Endodermal cell (in vitro differentiated cells): ENCODE results near the gene CPED1. TPM values are rescaled to one million over a fixed set of nuclear protein-coding genes. Genes with fewer than 3 reads are reported as not detected.

ENCODE experiments used
- DNase-seq: peaks from one replicate; pipeline ENCODE4 v3.0.0-alpha.2; 2017
- H3K27ac ChIP-seq: 2 replicates; pipeline ENCODE4 v1.5.1; 2013; ENCODE audit warnings: mild to moderate bottlenecking, low read depth, low read length, moderate library complexity
- H3K27me3 ChIP-seq: 2 replicates; pipeline ENCODE4 v1.6.1; 2013; ENCODE audit warnings: mild to moderate bottlenecking, low read length, moderate library complexity; ENCODE audit not compliant: insufficient read depth, control insufficient read depth, poor library complexity, severe bottlenecking
- H3K36me3 ChIP-seq: 2 replicates; pipeline ENCODE4 v1.7.0; 2013; ENCODE audit warnings: mild to moderate bottlenecking, low read length, moderate library complexity; ENCODE audit not compliant: control insufficient read depth, insufficient read depth
- H3K4me1 ChIP-seq: one replicate; pipeline ENCODE4 v1.7.0; 2013; ENCODE audit warnings: low read length; ENCODE audit not compliant: control insufficient read depth, insufficient read depth
- H3K4me3 ChIP-seq: 2 replicates; pipeline ENCODE4 v1.5.1; 2013; ENCODE audit warnings: mild to moderate bottlenecking, low read length, moderate library complexity
- H3K9ac ChIP-seq: 2 replicates; pipeline ENCODE4 v1.6.1; 2013; ENCODE audit warnings: mild to moderate bottlenecking, low read length, moderate library complexity; ENCODE audit not compliant: poor library complexity, severe bottlenecking; ENCODE audit errors: extremely low read depth
- H3K9me3 ChIP-seq: 2 replicates; pipeline ENCODE4 v1.6.1; 2013; ENCODE audit warnings: mild to moderate bottlenecking, low read length, moderate library complexity; ENCODE audit not compliant: control insufficient read depth
- H3K27ac Mint-ChIP-seq: 2 replicates; pipeline ENCODE4 v1.8.0; 2020; ENCODE audit warnings: mixed read lengths
- H3K27me3 Mint-ChIP-seq: 2 replicates; pipeline ENCODE4 v1.8.0; 2021; ENCODE audit warnings: mild to moderate bottlenecking, mixed read lengths; ENCODE audit not compliant: insufficient read depth
- H3K36me3 Mint-ChIP-seq: 2 replicates; pipeline ENCODE4 v1.8.0; 2020; ENCODE audit warnings: low read depth, mixed read lengths
- H3K4me1 Mint-ChIP-seq: 2 replicates; pipeline ENCODE4 v1.8.0; 2020; ENCODE audit warnings: mixed read lengths
- H3K4me3 Mint-ChIP-seq: 2 replicates; pipeline ENCODE4 v1.8.0; 2020; ENCODE audit warnings: mild to moderate bottlenecking, moderate library complexity, mixed read lengths
- H3K9me3 Mint-ChIP-seq: 2 replicates; pipeline ENCODE4 v1.8.0; 2020; ENCODE audit warnings: mild to moderate bottlenecking, mixed read lengths
- WGBS, 2 experiments: methylation state at CpG; one replicate each; pipeline versions ENCODE4 v1.1.5 to v1.1.7; 2013; ENCODE audit warnings: missing lambda C conversion rate in 2 of 2, mixed read lengths in 1 of 2; ENCODE audit not compliant: insufficient coverage in 1 of 2, insufficient read length in 1 of 2; 5-methylcytosine and 5-hydroxymethylcytosine counted together
- total RNA-seq, 2 donors: library from RNA; stranded (reverse); fragmentation: NEBNext Ultra II Directional in 1 of 2; extraction: Animal tissue kit (Norgen Biotek cat#: 25700) in 1 of 2; gene quantifications; 2 replicates in 1 of 2; 3 replicates in 1 of 2; pipeline ENCODE4 v1.2.1, GENCODE V29; 2021
- TF ChIP-seq, protein P1 (sequence below): fragments of 200-600 bp; sonication (generic); conservative IDR thresholded peaks from 2 replicates; pipeline ENCODE4 v1.5.0; 2021; ENCODE audit warnings: antibody characterized with exemption, mild to moderate bottlenecking

Gene CPED1
- total RNA-seq, 2 donors from 2014 or later: 1.1 TPM; not detected in 1

DNA sequence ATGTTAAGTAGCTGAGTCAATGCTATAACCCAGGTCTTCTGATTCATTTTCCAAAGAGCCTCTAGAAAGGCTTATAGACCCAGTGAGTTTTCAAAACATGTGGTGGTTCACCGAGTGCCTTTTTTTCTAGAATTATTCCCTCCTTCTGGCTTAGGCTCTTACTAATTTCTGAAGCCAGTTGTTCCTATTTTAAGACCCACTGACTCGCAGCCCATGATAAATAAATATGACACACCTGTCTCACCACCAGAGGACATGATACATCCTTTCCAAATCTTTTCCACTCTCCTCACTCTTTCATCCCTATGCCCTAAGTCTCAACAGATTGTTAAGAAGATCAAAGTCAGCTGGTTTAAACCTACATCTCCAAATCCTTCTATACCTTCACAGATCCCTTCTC lies 214.3 kb downstream of the CPED1 start:
- no peak overlapping the region for H3K4me3 Mint-ChIP-seq
- no peaks in the 10 kb centered on the region for H3K9me3 Mint-ChIP-seq
- WGBS, 2 experiments: 85 to 100% methylated on average over 2 of the region's 2 CpGs

DNA sequence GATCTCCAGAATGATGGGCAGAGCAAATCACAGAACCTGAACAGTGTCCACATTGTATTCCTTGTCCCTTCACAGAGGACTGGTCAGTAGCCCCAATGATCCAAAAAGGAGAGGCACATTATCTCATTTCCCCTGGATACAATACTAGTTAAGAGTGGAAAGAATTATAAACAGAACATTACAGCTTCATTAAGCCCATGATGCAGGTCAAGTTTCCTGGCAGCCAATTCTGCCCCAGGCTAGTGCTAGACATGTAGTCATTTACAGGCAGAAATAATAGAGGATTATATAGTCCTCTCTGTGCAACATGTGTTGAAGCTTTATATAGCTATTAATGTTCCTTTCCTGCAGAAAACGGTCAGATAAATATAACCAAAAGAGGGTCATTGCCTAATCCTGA lies 216.0 kb downstream of the CPED1 start:
- Histone ChIP-seq H3K4me1 (no peaks in the 10 kb centered on the region), H3K9ac (no peak overlapping the region), H3K27ac (no peak overlapping the region), H3K4me3 (no peak overlapping the region), H3K36me3 (no peaks in the 10 kb centered on the region), H3K27me3 (no peaks in the 10 kb centered on the region), H3K9me3 (no peaks in the 10 kb centered on the region)
- H3K9me3 Mint-ChIP-seq: no peaks in the 10 kb centered on the region
- DNase-seq: no peak
- no peak overlapping the region for H3K27ac Mint-ChIP-seq
- no peaks in the 10 kb centered on the region for H3K4me1 Mint-ChIP-seq
- H3K36me3 Mint-ChIP-seq: no peaks in the 10 kb centered on the region
- peaks cover 1% of the 10 kb centered on the region for H3K27me3 Mint-ChIP-seq
- no peak overlapping the region for H3K4me3 Mint-ChIP-seq
- TF ChIP-seq, protein P1, sequence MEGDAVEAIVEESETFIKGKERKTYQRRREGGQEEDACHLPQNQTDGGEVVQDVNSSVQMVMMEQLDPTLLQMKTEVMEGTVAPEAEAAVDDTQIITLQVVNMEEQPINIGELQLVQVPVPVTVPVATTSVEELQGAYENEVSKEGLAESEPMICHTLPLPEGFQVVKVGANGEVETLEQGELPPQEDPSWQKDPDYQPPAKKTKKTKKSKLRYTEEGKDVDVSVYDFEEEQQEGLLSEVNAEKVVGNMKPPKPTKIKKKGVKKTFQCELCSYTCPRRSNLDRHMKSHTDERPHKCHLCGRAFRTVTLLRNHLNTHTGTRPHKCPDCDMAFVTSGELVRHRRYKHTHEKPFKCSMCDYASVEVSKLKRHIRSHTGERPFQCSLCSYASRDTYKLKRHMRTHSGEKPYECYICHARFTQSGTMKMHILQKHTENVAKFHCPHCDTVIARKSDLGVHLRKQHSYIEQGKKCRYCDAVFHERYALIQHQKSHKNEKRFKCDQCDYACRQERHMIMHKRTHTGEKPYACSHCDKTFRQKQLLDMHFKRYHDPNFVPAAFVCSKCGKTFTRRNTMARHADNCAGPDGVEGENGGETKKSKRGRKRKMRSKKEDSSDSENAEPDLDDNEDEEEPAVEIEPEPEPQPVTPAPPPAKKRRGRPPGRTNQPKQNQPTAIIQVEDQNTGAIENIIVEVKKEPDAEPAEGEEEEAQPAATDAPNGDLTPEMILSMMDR: no peak
- 84 to 100% methylated on average over 1 of the region's 1 CpG for WGBS, 2 experiments

More for the DNA sequence above, 214.3 kb downstream of the CPED1 start:
- Histone ChIP-seq H3K4me1 (no peaks in the 10 kb centered on the region), H3K27ac (no peak overlapping the region), H3K9ac (no peak overlapping the region), H3K4me3 (no peak overlapping the region), H3K27me3 (no peaks in the 10 kb centered on the region), H3K9me3 (no peaks in the 10 kb centered on the region), H3K36me3 (no peaks in the 10 kb centered on the region)
- Mint-ChIP-seq H3K27ac (no peak overlapping the region), H3K27me3 (peaks cover 1% of the 10 kb centered on the region), H3K36me3 (no peaks in the 10 kb centered on the region), H3K4me1 (no peaks in the 10 kb centered on the region)
- TF ChIP-seq, protein P1: no peak
- DNase-seq: no peak

DNA sequence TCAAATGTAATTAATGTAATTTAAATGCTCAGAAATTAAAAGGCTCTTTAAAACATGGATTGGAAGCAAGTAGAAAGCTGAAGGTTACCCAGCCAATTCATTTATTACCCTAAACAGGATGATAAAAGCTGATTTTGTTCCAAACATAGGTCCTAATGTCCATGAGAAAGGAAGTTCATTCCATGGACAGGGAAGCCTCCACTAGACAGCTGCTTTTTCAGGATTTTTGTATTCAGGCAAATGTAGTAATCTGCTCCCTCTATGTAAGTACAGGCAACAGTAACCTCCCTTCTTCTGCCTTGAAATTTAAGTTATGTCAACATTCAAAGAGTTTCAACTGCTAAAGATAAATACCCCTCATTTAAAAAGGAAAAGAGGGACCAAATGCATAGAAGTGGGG lies 217.3 kb downstream of the CPED1 start:
- Histone ChIP-seq H3K27ac (no peak overlapping the region), H3K4me3 (no peak overlapping the region), H3K9me3 (no peaks in the 10 kb centered on the region), H3K9ac (no peak overlapping the region), H3K4me1 (no peaks in the 10 kb centered on the region), H3K36me3 (no peaks in the 10 kb centered on the region), H3K27me3 (no peaks in the 10 kb centered on the region)
- no peak for DNase-seq
- TF ChIP-seq, protein P1: no peak
- Mint-ChIP-seq H3K9me3 (no peaks in the 10 kb centered on the region), H3K4me3 (no peak overlapping the region), H3K27me3 (peaks cover 1% of the 10 kb centered on the region), H3K36me3 (no peaks in the 10 kb centered on the region), H3K27ac (no peak overlapping the region), H3K4me1 (no peaks in the 10 kb centered on the region)
